HepG2 (cell line): ENCODE data around the gene ARHGEF26. TPM values are rescaled to one million over a fixed set of nuclear protein-coding genes. Genes with fewer than 3 reads are reported as not detected.
A peak's percentile ranks its signal among the peaks of the same experiment; 100 is the strongest.

Source experiments
- FOXK2 ChIP-seq: fragments of 450-650 bp; IDR thresholded peaks from 2 replicates; pipeline ENCODE4 v1.6.1; 2016
- GABPB1 ChIP-seq: IDR thresholded peaks from 2 replicates; pipeline ENCODE4 v1.6.1; 2016; ENCODE audit warnings: mild to moderate bottlenecking, missing genetic modification reagents, moderate library complexity, missing compliant biosample characterization
- HOXA9 ChIP-seq: sonication (generic); formaldehyde crosslinking; IDR thresholded peaks from 2 replicates; pipeline ENCODE4 v1.8.1; 2022; ENCODE audit warnings: missing genetic modification reagents, mild to moderate bottlenecking, moderate library complexity, borderline replicate concordance
- JUNB ChIP-seq: sonication (generic); formaldehyde crosslinking; IDR thresholded peaks from 2 replicates; pipeline ENCODE4 v1.8.0; 2022; ENCODE audit warnings: missing genetic modification reagents, mild to moderate bottlenecking, borderline replicate concordance
- KDM5A ChIP-seq: fragments of 200-600 bp; sonication (generic); IDR thresholded peaks from 2 replicates; pipeline ENCODE4 v1.7.0; 2018; ENCODE audit warnings: antibody characterized with exemption, mild to moderate bottlenecking, low read length, borderline replicate concordance
- KIAA2018 ChIP-seq: sonication (generic); formaldehyde crosslinking; IDR thresholded peaks from 2 replicates; pipeline ENCODE4 v1.5.0; 2020; ENCODE audit warnings: mild to moderate bottlenecking, missing genetic modification reagents, borderline replicate concordance
- KLF11 ChIP-seq: IDR thresholded peaks from 2 replicates; pipeline ENCODE4 v1.6.1; 2016; ENCODE audit warnings: missing compliant biosample characterization
- MYC ChIP-seq: sonication (generic); formaldehyde crosslinking; IDR thresholded peaks from 2 replicates; pipeline ENCODE4 v1.9.0; 2021; ENCODE audit warnings: missing genetic modification reagents, borderline replicate concordance
- NR2F6 ChIP-seq, 2 experiments: IDR thresholded peaks; 2 replicates each; pipeline ENCODE4 v1.6.1; 2016; ENCODE audit warnings: antibody characterized with exemption in 1 of 2, mild to moderate bottlenecking in 1 of 2
- PAWR ChIP-seq: sonication (generic); formaldehyde crosslinking; IDR thresholded peaks from 2 replicates; pipeline ENCODE4 v1.4.0; 2020; ENCODE audit warnings: missing genetic modification reagents, mild to moderate bottlenecking, borderline replicate concordance
- PCBP1 ChIP-seq: fragments of 200-400 bp; formaldehyde crosslinking; IDR thresholded peaks from 2 replicates; pipeline ENCODE4 v1.6.1; 2017; ENCODE audit warnings: mild to moderate bottlenecking, low read depth, low read length, borderline replicate concordance
- RBM22 ChIP-seq: fragments of 200-400 bp; formaldehyde crosslinking; optimal IDR thresholded peaks from 2 replicates; pipeline ENCODE3; 2017; ENCODE audit warnings: mild to moderate bottlenecking, low read length, moderate library complexity
- RFXANK ChIP-seq: IDR thresholded peaks from 2 replicates; pipeline ENCODE4 v1.6.1; 2016
- SALL2 ChIP-seq: sonication (generic); formaldehyde crosslinking; IDR thresholded peaks from 2 replicates; pipeline ENCODE4 v1.8.1; 2023; ENCODE audit warnings: mild to moderate bottlenecking, missing genetic modification reagents, inconsistent platforms
- ZMYM2 ChIP-seq: sonication (generic); formaldehyde crosslinking; IDR thresholded peaks from 2 replicates; pipeline ENCODE4 v1.8.0; 2022; ENCODE audit warnings: mild to moderate bottlenecking, missing genetic modification reagents
- ZNF788 ChIP-seq: sonication (generic); formaldehyde crosslinking; IDR thresholded peaks from 2 replicates; pipeline ENCODE4 v1.5.0; 2020; ENCODE audit warnings: mild to moderate bottlenecking, missing genetic modification reagents, borderline replicate concordance
- polyA plus RNA-seq, 8 experiments: library from polyadenylated mRNA; depleted of rRNA in 3 of 8; stranded (reverse) in 7 of 8; unstranded in 1 of 8; fragments of >200 nt; fragmentation: Illumina TruSeq in 4 of 8; extraction: Trizol in 4 of 8; gene quantifications; 2 replicates each; pipeline versions ENCODE4 v1.2.1 to v1.2.3, GENCODE V29; 2011 to 2016; ENCODE audit warnings: low read depth in 4 of 8, missing spikeins in 1 of 8, mixed read lengths in 1 of 8; ENCODE audit not compliant: insufficient read depth in 1 of 8
- total RNA-seq, 5 experiments: library from RNA; depleted of rRNA; stranded (reverse); fragments of >200 nt; fragmentation: Illumina TruSeq; extraction: Trizol; gene quantifications; 2 replicates each; pipeline ENCODE4 v1.2.3, GENCODE V29; 2016; ENCODE audit warnings: low read depth in 1 of 5
- TF ChIP-seq, protein P1 (sequence below): fragments of 450-650 bp; IDR thresholded peaks from 2 replicates; pipeline ENCODE4 v1.6.1; 2017; ENCODE audit warnings: mild to moderate bottlenecking

The ARHGEF26 gene
- total and polyA plus RNA-seq, 2 of the 13 experiments (the other 11 are each of a cell fraction or from before 2014, with no cell fraction given), result 0.74 to 6.1 TPM

DNA sequence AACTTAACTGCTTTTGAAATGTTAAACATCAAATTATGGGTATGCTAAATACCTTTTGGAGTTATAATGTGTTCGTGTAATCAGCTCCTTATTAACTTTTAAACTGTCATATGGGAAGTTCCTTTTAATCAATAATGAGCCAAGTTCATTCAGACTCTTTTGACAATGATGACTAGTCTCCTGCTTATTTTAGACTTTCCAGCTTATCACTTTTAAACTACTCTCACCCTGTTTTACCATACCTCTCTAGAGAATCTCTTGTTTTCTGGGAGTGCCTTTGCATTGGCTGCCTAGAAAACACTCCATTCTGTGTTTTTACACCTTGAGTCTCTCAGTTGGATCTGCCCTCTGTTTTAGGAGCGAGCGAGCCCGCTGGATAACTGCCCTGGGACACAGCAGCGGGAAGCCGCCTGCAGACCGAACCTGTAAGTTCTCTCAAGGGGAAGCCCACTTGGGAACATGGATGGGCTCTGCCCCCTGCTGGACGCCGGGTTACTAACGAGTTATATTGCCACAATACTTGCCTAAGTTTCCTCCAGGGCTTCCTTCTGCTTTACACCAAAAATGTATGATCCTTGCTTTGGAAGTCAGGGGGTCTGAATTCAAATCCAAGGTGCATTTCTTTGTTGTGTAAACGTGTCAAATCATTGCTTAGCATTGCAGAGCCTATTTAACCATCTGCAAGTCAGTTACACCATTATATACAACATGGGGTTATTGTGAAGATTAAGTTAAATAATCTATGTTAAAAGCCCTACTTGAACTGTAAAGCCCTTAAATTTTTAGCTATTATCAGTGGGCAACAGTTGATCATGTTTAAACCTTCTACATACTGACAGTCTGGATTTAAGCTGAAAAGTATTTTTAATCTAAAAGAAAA, 131.8 kb downstream of the ARHGEF26 start (continued):
- TF ChIP-seq, protein P1, sequence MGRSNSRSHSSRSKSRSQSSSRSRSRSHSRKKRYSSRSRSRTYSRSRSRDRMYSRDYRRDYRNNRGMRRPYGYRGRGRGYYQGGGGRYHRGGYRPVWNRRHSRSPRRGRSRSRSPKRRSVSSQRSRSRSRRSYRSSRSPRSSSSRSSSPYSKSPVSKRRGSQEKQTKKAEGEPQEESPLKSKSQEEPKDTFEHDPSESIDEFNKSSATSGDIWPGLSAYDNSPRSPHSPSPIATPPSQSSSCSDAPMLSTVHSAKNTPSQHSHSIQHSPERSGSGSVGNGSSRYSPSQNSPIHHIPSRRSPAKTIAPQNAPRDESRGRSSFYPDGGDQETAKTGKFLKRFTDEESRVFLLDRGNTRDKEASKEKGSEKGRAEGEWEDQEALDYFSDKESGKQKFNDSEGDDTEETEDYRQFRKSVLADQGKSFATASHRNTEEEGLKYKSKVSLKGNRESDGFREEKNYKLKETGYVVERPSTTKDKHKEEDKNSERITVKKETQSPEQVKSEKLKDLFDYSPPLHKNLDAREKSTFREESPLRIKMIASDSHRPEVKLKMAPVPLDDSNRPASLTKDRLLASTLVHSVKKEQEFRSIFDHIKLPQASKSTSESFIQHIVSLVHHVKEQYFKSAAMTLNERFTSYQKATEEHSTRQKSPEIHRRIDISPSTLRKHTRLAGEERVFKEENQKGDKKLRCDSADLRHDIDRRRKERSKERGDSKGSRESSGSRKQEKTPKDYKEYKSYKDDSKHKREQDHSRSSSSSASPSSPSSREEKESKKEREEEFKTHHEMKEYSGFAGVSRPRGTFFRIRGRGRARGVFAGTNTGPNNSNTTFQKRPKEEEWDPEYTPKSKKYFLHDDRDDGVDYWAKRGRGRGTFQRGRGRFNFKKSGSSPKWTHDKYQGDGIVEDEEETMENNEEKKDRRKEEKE, result no peak
- TF ChIP-seq FOXK2, result no peak
- TF ChIP-seq PAWR, result no peak
- TF ChIP-seq KLF11, result 0 out of 2 replicates have a peak, but pooled peaks have one; percentile 27
- no peak for TF ChIP-seq MYC (CRISPR knock-in tag)
- TF ChIP-seq NR2F6 (IDR thresholded peaks at IDR 0.05), result no peak
- TF ChIP-seq NR2F6 (CRISPR knock-in tag; IDR thresholded peaks at IDR 0.05), result no peak
- no peak for TF ChIP-seq RBM22
- 0 out of 2 replicates have a peak, but pooled peaks have one; percentile 23 for TF ChIP-seq SALL2 (CRISPR knock-in tag)
- TF ChIP-seq GABPB1 (CRISPR knock-in tag), result no peak
- TF ChIP-seq KIAA2018 (CRISPR knock-in tag), result no peak
- TF ChIP-seq ZMYM2 (CRISPR knock-in tag), result no peak
- no peak for TF ChIP-seq KDM5A
- peak; percentile 56; the same call in 1 of the 2 replicates for TF ChIP-seq ZNF788 (CRISPR knock-in tag)
- no peak for TF ChIP-seq PCBP1
- no peak for TF ChIP-seq RFXANK (CRISPR knock-in tag)
- TF ChIP-seq JUNB (CRISPR knock-in tag), result no peak
- no peak for TF ChIP-seq HOXA9 (CRISPR knock-in tag)
